Lower leg skin (tissue), 3 donors: ENCODE data around the gene GLB1L2.

Experiments
- CTCF ChIP-seq, 3 donors: fragments of 450-650 bp; IDR thresholded peaks; one replicate each; pipeline ENCODE4 v1.5.1; 2016; ENCODE audit warnings: antibody characterized with exemption in 3 of 3, mild to moderate bottlenecking in 3 of 3, moderate library complexity in 2 of 3
- POLR2A ChIP-seq, 2 donors: fragments of 450-650 bp; IDR thresholded peaks; one replicate each; pipeline ENCODE4 v1.6.1; 2016 to 2017; ENCODE audit warnings: antibody characterized with exemption in 2 of 2, mild to moderate bottlenecking in 1 of 2, moderate library complexity in 1 of 2

- no peak for TF ChIP-seq CTCF (IDR thresholded peaks at IDR 0.05)
- TF ChIP-seq POLR2A (IDR thresholded peaks at IDR 0.05): no peak
Observed at GRCh38 chr11:134413826-134414731, 82.3 kb downstream of the GLB1L2 start.
